ENCODE measurements around the gene NIPA2.

The NIPA2 gene

DNA sequence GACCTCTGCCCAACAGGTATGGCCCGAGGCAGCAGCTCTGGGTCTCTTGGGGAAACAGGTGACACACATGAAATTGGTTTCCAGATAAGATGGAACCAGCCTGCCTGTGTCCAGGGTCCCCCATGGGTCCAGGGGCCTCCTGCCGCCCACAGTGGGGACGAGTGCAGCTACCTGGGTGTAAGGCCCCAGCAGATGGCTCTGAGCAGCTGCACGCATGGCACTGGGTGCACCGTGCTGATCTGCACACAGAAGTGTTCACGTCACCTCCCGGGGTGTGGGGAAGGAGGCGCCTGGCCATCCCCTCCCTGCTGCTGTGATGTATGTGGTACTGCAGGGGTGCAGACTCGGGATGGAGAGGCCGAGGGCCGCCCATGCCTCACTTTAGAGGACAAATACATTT, 63.6 kb downstream of the NIPA2 start:
- Mint-ChIP-seq H3K27me3 (no peaks in the 10 kb centered on the region), H3K4me1 (peaks cover 6% of the 10 kb centered on the region), H3K27ac (no peak overlapping the region), H3K9me3 (no peaks in the 10 kb centered on the region), H3K4me3 (no peak overlapping the region)
- ATAC-seq (no peak), DNase-seq (no peak)

DNA sequence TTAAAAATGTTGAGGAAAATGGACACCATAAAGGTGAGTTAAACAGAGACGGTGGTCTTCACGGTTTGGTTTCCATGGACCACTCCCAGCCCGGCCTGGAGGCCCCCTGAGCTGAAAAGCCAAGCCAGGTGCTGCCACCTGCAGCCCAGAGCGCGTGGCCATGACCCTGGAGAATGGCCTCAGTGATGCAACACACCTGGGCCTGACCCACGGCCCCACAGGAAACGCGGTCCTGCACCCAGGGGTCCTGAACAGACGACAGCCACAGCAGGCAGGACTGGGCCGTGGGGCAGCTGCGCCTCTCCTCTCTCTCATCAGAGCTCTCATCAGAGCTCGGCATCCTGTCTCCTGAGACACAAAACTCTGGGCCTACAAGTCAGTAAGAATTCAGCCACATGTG, 64.1 kb downstream of the NIPA2 start:
- Mint-ChIP-seq H3K27me3 (no peaks in the 10 kb centered on the region), H3K4me3 (no peak overlapping the region), H3K4me1 (peaks cover 6% of the 10 kb centered on the region), H3K27ac (no peak overlapping the region), H3K9me3 (no peaks in the 10 kb centered on the region)
- no peak for ATAC-seq
- DNase-seq, result no peak

DNA sequence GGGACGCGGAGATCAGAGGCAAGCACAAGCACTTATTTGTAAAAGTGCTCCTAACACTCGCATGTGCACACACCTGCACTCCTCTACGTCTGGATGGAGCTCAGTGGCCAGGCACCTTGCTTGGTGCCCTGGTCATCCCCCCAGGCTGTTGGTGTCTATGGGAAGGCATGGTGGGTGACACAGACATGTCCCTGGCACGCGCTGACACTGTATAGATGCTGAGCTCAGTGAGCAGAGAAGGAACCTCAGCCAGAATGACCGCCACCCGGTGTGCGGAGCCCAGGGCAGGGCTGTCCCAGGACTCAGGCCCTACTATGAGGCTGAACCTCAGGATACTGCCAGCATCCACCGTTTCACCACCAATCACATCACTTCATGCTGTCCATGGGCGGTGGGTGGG, 64.5 kb downstream of the NIPA2 start:
- Mint-ChIP-seq H3K27me3 (no peaks in the 10 kb centered on the region), H3K9me3 (no peaks in the 10 kb centered on the region), H3K27ac (no peak overlapping the region), H3K4me1 (peaks cover 6% of the 10 kb centered on the region), H3K4me3 (no peak overlapping the region)
- DNase-seq (no peak), ATAC-seq (no peak)

DNA sequence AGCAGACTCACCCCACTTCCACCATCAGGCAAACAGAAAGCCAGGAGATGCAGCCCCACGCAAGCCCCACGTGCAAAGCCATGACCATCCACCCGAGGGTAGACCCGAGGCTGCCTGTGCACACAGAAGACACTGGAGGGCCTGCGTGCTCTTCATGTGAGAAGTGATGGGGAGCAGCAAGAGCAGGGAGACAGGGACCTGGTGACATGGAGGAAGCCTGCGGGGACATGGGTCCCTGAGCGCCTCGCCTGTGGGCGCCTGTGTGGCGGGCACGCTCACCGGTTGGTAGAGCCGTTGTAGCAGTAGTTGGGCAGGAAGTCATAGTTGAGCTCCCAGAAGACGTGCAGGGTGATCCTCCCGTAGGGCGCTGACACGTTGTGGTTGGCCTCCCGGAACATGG, 65.0 kb downstream of the NIPA2 start:
- DNase-seq (no peak), ATAC-seq (no peak)
- no peaks in the 10 kb centered on the region for H3K9me3 Mint-ChIP-seq
- H3K4me3 Mint-ChIP-seq, result no peak overlapping the region
- H3K4me1 Mint-ChIP-seq, result peaks cover 6% of the 10 kb centered on the region
- no peaks in the 10 kb centered on the region for H3K27me3 Mint-ChIP-seq
- H3K27ac Mint-ChIP-seq, result no peak overlapping the region

DNA sequence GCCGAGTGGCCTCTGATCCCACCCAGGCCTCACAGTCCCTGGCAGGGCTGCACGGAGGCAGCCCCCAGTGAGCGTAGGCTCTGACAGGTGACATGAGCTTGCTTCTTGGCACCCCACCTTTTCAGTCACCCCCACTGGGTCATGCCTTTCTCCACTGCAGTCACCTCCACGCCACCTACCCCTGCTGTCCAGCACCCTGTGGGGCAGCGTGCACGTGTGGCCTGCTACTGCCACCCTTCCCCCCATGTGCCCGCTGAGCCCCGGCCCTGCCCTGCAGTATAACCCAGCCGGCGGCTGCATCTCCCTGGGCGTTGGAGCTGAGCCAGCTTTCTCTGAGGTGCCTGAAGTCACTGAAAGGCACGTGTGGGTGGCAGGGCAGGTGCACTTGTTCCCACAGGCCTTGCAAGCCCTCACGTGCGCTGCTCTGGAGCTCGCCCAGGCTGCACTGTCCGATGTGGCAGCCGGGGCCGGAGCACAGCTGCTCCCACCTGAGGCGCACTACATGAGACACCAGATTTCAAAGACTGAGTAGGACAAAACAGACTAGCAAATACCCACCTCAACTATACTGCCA, 65.6 kb downstream of the NIPA2 start:
- Mint-ChIP-seq H3K27ac (no peak overlapping the region), H3K4me3 (no peak overlapping the region), H3K27me3 (no peaks in the 10 kb centered on the region), H3K4me1 (peaks cover 2% of the 10 kb centered on the region), H3K9me3 (no peaks in the 10 kb centered on the region)
- ATAC-seq (peak; percentile 28), DNase-seq (no peak)

DNA sequence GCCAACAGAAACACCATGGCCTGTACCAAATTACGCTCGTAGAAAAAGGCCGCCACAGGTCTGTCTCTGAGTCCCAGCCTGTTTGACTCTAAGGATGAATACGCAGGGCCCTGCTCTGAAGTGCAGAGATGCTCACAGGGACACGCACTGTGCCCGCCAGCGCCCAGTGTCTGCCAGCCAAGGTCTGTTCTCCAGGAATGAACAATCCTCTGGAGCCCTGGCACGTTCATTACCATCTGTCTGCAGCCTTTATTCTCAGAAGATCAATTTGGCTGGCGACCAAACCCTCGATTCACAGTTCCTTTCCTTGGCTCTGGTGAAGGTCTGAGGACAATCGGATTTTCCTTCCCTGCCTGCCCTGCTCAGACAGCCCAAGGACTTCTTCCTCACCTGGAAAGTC, 66.3 kb downstream of the NIPA2 start:
- ATAC-seq, result no peak
- H3K27me3 Mint-ChIP-seq, result no peaks in the 10 kb centered on the region
- H3K9me3 Mint-ChIP-seq, result no peaks in the 10 kb centered on the region
- no peak overlapping the region for H3K27ac Mint-ChIP-seq
- DNase-seq, result no peak
- H3K4me3 Mint-ChIP-seq, result no peak overlapping the region
- H3K4me1 Mint-ChIP-seq, result no peaks in the 10 kb centered on the region

DNA sequence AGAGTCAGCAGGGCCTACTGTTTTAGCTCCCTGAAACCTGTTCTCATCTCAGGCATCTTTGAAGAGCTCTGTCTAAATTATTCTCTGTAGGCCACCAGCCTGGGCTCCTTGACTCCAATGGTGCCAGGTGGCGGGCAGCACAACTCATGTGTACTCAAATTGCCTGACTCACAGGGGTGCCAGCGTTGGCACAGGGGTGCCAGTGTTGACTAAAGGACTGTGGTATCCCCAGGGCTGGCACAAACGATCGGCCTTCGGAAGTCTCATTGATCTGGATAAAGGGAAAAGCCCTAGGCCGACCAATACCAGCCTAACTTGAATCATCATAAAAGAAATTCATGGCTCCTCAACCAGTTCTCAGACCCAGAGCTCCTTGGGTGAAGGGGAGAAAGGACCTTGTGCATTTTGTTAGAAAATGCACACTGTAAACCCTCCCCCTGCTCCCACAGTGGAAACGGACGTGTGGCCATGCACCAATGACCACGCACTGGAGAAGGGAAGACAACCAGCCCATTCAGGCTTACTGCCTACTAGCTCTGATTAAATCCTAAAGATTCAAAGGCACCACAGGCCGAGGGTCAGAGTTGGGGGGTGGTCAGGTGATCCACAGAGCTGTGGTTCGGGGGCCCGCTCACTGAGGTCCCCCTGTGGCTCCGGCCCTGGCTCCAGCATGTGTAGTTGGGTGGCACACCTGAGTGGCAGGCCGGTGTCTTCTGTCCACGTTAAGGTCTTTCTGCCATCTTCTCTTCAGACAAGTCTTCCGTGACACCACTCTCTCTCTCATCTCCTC, 68.9 kb downstream of the NIPA2 start:
- ATAC-seq, result no peak
- no peaks in the 10 kb centered on the region for H3K9me3 Mint-ChIP-seq

DNA sequence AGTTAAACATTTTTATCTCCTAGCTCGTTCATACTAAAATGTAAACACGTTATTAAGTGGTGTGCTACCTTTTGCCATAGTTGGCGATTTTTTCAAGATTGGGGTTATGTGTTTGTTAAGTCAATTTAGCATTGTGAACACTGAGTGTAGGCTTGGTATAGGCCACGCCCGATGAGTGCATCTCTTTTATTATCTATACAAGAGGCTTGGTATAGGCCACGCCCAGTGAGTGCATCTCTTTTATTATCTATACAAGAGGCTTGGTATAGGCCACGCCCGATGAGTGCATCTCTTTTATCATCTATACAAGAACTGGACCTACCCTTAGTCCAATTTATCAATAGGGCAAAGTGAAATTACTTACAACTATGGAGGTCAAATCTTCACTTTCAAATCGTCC, 70.4 kb downstream of the NIPA2 start:
- ATAC-seq (no peak), DNase-seq (no peak)
- H3K27me3 Mint-ChIP-seq, result no peaks in the 10 kb centered on the region
- H3K4me1 Mint-ChIP-seq, result no peaks in the 10 kb centered on the region
- no peak overlapping the region for H3K27ac Mint-ChIP-seq
- H3K4me3 Mint-ChIP-seq, result no peak overlapping the region
- no peaks in the 10 kb centered on the region for H3K9me3 Mint-ChIP-seq

More for the DNA sequence above, 68.9 kb downstream of the NIPA2 start:
- no peak for DNase-seq
- H3K4me3 Mint-ChIP-seq, result no peak overlapping the region
- H3K4me1 Mint-ChIP-seq, result no peaks in the 10 kb centered on the region
- no peaks in the 10 kb centered on the region for H3K27me3 Mint-ChIP-seq
- no peak overlapping the region for H3K27ac Mint-ChIP-seq

DNA sequence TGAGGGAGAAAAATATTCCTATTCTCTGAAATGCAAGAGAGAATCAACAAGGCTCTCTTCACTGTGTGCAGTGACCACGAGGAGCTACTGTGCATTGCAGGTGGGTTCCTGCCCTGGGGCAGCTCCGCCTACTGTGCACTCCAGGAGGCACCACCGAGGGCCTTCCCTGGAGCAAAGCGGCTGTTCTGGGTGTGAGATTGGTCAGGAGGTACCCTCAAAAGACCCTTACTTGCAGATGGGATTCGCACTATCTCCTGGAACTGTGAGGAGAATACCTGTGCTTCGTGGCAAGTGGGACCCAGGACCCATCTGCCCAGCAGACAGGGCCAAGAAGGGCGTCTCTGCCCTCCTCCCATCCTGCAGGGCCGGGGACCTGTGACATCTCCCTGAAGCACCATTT, 72.8 kb downstream of the NIPA2 start:
- no peak overlapping the region for H3K4me3 Mint-ChIP-seq
- no peaks in the 10 kb centered on the region for H3K9me3 Mint-ChIP-seq
- no peak for DNase-seq
- ATAC-seq, result no peak
- no peak overlapping the region for H3K27ac Mint-ChIP-seq
- no peaks in the 10 kb centered on the region for H3K4me1 Mint-ChIP-seq
- H3K27me3 Mint-ChIP-seq, result no peaks in the 10 kb centered on the region

DNA sequence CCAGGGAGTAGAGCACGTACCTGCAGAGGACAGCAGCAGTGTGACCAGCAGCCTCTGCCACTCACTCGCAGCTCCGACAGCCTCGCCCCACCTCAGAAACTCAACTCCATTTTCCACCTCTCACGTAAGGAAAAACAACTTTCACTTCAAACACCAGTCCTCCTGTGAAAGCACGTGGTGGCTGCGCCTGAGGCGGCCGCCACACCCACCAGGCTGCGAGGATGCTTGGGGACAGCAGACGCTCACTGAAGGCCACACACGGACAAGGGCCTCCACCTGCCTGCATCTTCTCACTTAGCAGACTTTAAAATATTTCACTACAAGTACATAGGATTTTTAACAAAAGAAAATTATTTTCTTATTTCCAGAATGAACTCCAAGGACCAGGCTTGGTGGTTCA, 73.8 kb downstream of the NIPA2 start:
- H3K4me3 Mint-ChIP-seq, result no peak overlapping the region
- DNase-seq (no peak), ATAC-seq (no peak)
- no peaks in the 10 kb centered on the region for H3K4me1 Mint-ChIP-seq
- H3K9me3 Mint-ChIP-seq, result no peaks in the 10 kb centered on the region
- H3K27me3 Mint-ChIP-seq, result no peaks in the 10 kb centered on the region
- H3K27ac Mint-ChIP-seq, result no peak overlapping the region

DNA sequence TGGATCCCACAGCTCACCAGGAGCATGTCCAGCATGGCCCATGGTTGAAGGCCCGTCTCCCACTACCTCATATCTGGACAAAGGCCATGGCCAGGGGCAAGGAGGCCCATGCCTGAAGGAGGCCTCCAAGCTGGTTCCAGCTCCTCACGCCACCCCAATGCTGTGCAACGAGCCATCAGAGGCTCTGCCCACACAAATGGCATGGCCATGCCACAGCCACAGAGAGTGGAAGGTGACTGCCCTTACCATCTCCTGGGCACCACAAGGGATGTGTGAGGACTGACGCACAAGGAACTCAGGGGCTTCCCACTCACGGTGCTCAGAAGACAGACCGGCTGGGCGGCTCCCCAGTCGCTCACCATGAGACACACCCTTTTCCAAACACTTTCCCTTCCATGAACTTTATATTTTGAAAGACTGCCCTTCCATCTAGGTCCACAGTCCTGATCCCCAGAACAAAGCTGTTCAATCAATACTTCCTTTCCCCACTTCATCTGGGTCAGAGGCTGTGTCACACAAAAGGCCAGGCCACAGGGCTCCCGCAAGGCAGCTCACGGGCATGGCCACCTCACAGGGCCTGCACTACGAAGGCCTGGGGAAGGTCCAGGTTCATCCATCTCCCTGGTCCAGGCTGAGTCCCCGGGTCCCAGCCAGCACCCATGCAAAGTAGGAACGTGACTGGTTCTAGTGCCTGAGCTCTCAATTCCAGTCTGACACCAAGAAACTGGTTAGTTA, 75.3 kb downstream of the NIPA2 start:
- Mint-ChIP-seq H3K4me1 (no peaks in the 10 kb centered on the region), H3K27me3 (no peaks in the 10 kb centered on the region), H3K4me3 (no peak overlapping the region), H3K9me3 (no peaks in the 10 kb centered on the region), H3K27ac (no peak overlapping the region)
- DNase-seq (no peak), ATAC-seq (no peak)

DNA sequence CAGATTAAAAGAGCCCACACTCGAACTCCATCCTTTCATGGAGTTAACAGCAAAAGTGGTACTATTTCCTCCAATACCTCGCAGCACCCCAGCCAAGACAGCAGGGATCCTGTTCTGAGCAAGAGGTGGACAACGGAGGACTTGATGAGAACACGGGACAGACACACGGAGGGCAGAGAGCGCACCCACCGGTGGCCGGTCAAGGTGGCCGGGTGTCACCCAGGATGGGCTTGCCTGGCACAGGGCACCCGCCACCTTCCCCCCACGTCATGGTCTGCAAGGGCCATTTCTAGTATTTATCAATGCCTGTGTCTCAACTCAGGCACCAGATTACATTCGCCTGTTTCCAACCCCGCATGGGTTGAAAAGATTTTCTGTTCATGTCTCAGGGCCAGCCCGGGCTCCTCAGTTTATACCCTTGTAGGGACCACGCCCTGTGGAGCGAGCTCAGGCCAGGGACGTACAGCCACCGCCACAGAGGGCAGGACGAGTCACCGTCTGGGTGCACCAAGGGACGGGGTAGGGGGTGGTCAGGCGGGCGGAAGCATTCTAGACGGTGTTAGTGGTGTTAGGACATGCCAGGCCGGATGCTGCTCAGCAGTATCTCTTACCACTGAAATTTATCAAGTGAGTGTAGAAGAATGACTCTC, 77.5 kb downstream of the NIPA2 start:
- ATAC-seq (no peak), DNase-seq (no peak)
- Mint-ChIP-seq H3K27me3 (no peaks in the 10 kb centered on the region), H3K4me3 (no peak overlapping the region), H3K4me1 (no peaks in the 10 kb centered on the region), H3K9me3 (no peaks in the 10 kb centered on the region), H3K27ac (no peak overlapping the region)

DNA sequence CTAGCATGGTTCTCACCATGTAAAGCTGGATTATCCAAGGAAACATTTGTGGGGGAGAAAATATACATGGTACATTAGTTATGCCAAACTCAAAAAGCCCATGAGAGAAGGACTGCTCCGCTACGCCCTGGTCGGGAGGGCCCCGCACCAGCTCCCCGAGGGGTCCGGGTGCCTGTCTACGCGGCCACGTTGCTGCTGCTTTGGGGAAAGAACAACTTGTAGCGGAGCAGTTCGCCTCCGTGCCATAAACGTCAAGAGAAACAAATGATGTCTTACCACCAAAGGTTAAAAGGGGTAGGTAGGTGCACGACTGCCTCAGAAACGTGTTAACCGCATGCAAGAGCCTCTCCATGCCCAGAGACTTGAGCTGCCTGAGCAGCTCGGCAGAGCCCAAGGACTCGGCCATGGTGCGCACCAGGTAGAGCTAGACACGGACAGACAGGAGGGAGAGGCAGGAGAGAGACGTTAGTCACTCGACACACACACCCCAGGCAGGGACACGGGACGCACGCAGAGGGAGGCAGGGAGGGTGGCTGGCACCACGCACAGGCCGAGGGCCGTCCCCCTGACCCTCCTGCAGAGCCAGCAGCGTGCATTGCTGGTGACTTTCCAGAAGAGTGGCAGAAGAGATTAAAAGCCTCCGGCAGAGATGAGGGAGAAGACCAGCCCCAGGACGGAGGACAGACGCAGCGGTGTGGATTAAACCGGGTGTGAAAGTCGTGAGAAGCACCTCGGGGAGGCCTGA, 78.3 kb downstream of the NIPA2 start:
- DNase-seq (no peak), ATAC-seq (no peak)
- no peaks in the 10 kb centered on the region for H3K4me1 Mint-ChIP-seq
- H3K4me3 Mint-ChIP-seq, result no peak overlapping the region
- H3K9me3 Mint-ChIP-seq, result no peaks in the 10 kb centered on the region
- H3K27me3 Mint-ChIP-seq, result no peaks in the 10 kb centered on the region
- peak overlapping the region in 1 of 2 donors; percentile 89 for H3K27ac Mint-ChIP-seq

DNA sequence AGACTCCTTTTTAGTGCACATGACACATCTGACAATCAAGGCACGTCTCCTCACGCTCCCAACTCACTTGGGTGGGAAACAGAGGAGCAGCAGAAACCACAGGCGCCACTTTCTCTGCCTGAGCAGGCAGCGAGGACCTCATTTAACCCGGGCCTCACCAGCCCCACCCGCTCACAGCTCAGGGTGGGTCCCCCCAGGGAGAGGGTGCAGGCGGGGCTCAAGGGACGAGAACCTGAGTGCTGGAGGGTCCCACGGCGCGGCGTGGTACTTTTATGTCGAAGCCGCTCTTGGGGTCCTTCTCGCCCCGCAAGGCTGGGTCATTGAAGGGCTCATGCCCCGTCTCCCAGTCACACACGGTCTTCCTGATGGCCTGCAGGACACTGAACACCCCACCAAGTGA, 79.1 kb downstream of the NIPA2 start:
- Mint-ChIP-seq H3K4me3 (no peak overlapping the region), H3K27ac (no peak overlapping the region), H3K9me3 (no peaks in the 10 kb centered on the region), H3K27me3 (no peaks in the 10 kb centered on the region), H3K4me1 (no peaks in the 10 kb centered on the region)
- ATAC-seq (no peak), DNase-seq (no peak)

All from stimulated activated naive CD8-positive, alpha-beta T cell treated with anti-CD3 and anti-CD28 coated beads, Interleukin-15, amount 100 ng/mL, for 72 hours (primary cell).